ENCODE data around the gene DLX1.

Gene DLX1

GRCh38 chr2:172074254-172074653, 11.1 kb upstream of the DLX1 start:
- no peak for TF ChIP-seq CTCF (IDR thresholded peaks at IDR 0.05; ENCODE audit: control insufficient read depth, extremely low read depth, insufficient read depth)
- DNase-seq (ENCODE audit: low read depth): no peak
- H3K4me3 ChIP-seq (ENCODE audit: low read depth, low read length): no peak overlapping the region

GRCh38 chr2:172079416-172079815, 5.9 kb upstream of the DLX1 start:
- no peak for TF ChIP-seq CTCF (IDR thresholded peaks at IDR 0.05; ENCODE audit: control insufficient read depth, extremely low read depth, insufficient read depth)
- no peak overlapping the region for H3K4me3 ChIP-seq (ENCODE audit: low read depth, low read length)
- DNase-seq (ENCODE audit: low read depth): no peak

GRCh38 chr2:172079838-172080640, 5.3 kb upstream of the DLX1 start:
- no peak for DNase-seq (ENCODE audit: low read depth)
- no peak for TF ChIP-seq CTCF (IDR thresholded peaks at IDR 0.05; ENCODE audit: control insufficient read depth, extremely low read depth, insufficient read depth)
- H3K4me3 ChIP-seq (ENCODE audit: low read depth, low read length): no peak overlapping the region

GRCh38 chr2:172080641-172081220, 4.6 kb upstream of the DLX1 start:
- no peak overlapping the region for H3K4me3 ChIP-seq (ENCODE audit: low read depth, low read length)
- no peak for TF ChIP-seq CTCF (IDR thresholded peaks at IDR 0.05; ENCODE audit: control insufficient read depth, extremely low read depth, insufficient read depth)
- DNase-seq (ENCODE audit: low read depth): no peak

- no peak for DNase-seq (ENCODE audit: low read depth)
- no peak for TF ChIP-seq CTCF (IDR thresholded peaks at IDR 0.05; ENCODE audit: control insufficient read depth, extremely low read depth, insufficient read depth)
- no peak overlapping the region for H3K4me3 ChIP-seq (ENCODE audit: low read depth, low read length)
Measured at GRCh38 chr2:172081221-172082022, 3.9 kb upstream of the DLX1 start.

GRCh38 chr2:172082105-172082943, 3.0 kb upstream of the DLX1 start:
- no peak for DNase-seq (ENCODE audit: low read depth)
- H3K4me3 ChIP-seq (ENCODE audit: low read depth, low read length): no peak overlapping the region
- TF ChIP-seq CTCF (IDR thresholded peaks at IDR 0.05; ENCODE audit: control insufficient read depth, extremely low read depth, insufficient read depth): no peak

Data from LNCaP clone FGC (cell line).